Panc1 (cell line): ENCODE data around the gene AGTPBP1. TPM values are rescaled to one million over a fixed set of nuclear protein-coding genes. Genes with fewer than 3 reads are reported as not detected.

ENCODE experiments used
- ATAC-seq: fragments of 200-7000 bp; cut with Tn5 transposase; 2 replicates; pipeline ENCODE4 v1.9.1; 2020; ENCODE audit warnings: mild to moderate bottlenecking, moderate library complexity
- BruUV-seq: library from RNA; stranded (reverse); fragments of 400-500 nt; replicated peaks from 2 replicates; lab custom pipeline; 2021; lab: Mats Ljungman, UMichigan
- CTCF ChIA-PET: fragments of 300-600 bp; sonication (Branson Sonifier 250); formaldehyde crosslinking; loops from one replicate; lab custom pipeline; 2022; ENCODE audit warnings: antibody characterized with exemption; lab: Charles Lee
- POLR2A ChIA-PET: fragments of 300-600 bp; sonication (Branson Sonifier 250); formaldehyde crosslinking; loops from one replicate; lab custom pipeline; 2022; ENCODE audit warnings: antibody characterized with exemption; lab: Charles Lee
- DNase-seq: peaks from one replicate; pipeline ENCODE4 v3.0.0-alpha.2; 2010; ENCODE audit warnings: low read depth, low spot score
- H3K27ac ChIP-seq: 2 replicates; pipeline ENCODE4 v1.5.1; 2011; ENCODE audit warnings: mild to moderate bottlenecking, low read length, inconsistent platforms
- H3K27me3 ChIP-seq: fragments of 200-500 bp; sonication (Bioruptor generic); 2 replicates; pipeline ENCODE4 v1.6.0; 2014; ENCODE audit warnings: low read length, inconsistent platforms; ENCODE audit not compliant: control insufficient read depth, insufficient read depth
- H3K36me3 ChIP-seq: fragments of 200-500 bp; sonication (Bioruptor generic); 2 replicates; pipeline ENCODE4 v1.5.1; 2014; ENCODE audit warnings: inconsistent platforms, mild to moderate bottlenecking, low read length, moderate library complexity; ENCODE audit not compliant: control insufficient read depth, insufficient read depth
- H3K4me1 ChIP-seq: 2 replicates; pipeline ENCODE4 v1.5.1; 2011; ENCODE audit warnings: inconsistent platforms, mild to moderate bottlenecking, low read length, moderate library complexity; ENCODE audit not compliant: control insufficient read depth, insufficient read depth
- H3K4me3 ChIP-seq, 2 experiments: 2 replicates each; pipeline ENCODE4 v1.5.1; 2011 to 2012; ENCODE audit warnings: low read depth in 2 of 2, low read length in 2 of 2, mild to moderate bottlenecking in 2 of 2, inconsistent platforms in 1 of 2, moderate library complexity in 1 of 2
- H3K9me3 ChIP-seq: fragments of 200-500 bp; sonication (Bioruptor generic); 2 replicates; pipeline ENCODE4 v1.5.1; 2014; ENCODE audit warnings: low read depth, mild to moderate bottlenecking, inconsistent platforms, low read length, moderate library complexity; ENCODE audit not compliant: control insufficient read depth, insufficient read depth
- POLR2AphosphoS5 ChIP-seq: IDR thresholded peaks from 2 replicates; pipeline ENCODE4 v1.6.1; 2012; ENCODE audit warnings: mild to moderate bottlenecking, low read depth, low read length, moderate library complexity
- REST ChIP-seq, 2 experiments: IDR thresholded peaks; 2 replicates each; pipeline ENCODE4 v1.6.1; 2011 to 2012; ENCODE audit warnings: low read depth in 2 of 2, control low read depth in 1 of 2, low read length in 1 of 2, mild to moderate bottlenecking in 1 of 2, moderate library complexity in 1 of 2; ENCODE audit not compliant: insufficient read depth in 1 of 2
- SIN3A ChIP-seq: IDR thresholded peaks from 2 replicates; pipeline ENCODE4 v1.6.1; 2012; ENCODE audit warnings: low read depth, mild to moderate bottlenecking, low read length, moderate library complexity, borderline replicate concordance; ENCODE audit not compliant: insufficient read depth
- TCF7L2 ChIP-seq: IDR thresholded peaks from 2 replicates; pipeline ENCODE4 v1.6.1; 2011; ENCODE audit warnings: mild to moderate bottlenecking, low read depth, low read length, inconsistent platforms
- in situ Hi-C: cut with HindIII; loops from 2 replicates; pipeline ENCODE4 v1.10.0; 2016; ENCODE audit warnings: low sequenced_read_pairs, low pct_unique_long_range_greater_than_20kb
- intact Hi-C: fragments of 100-400 bp; cut with micrococcal nuclease; formaldehyde crosslinking; loops from one replicate; pipeline ENCODE4 v1.10.0; 2022; ENCODE audit not compliant: unreplicated experiment
- total RNA-seq: library from RNA; stranded (reverse); gene quantifications from one replicate; pipeline ENCODE4 v1.2.1, GENCODE V29; 2021; ENCODE audit not compliant: unreplicated experiment
- TF ChIP-seq, protein P1 (sequence below): fragments of 450-650 bp; IDR thresholded peaks from 2 replicates; pipeline ENCODE4 v1.5.1; 2017; ENCODE audit warnings: mild to moderate bottlenecking

Gene AGTPBP1
- total RNA-seq, 1 experiment from 2014 or later: 11.6 TPM

GRCh38 chr9:85704744-85705143, 37.0 kb downstream of the AGTPBP1 start:
- Histone ChIP-seq H3K27me3 (no peaks in the 10 kb centered on the region), H3K4me3 (no peak overlapping the region), H3K9me3 (no peaks in the 10 kb centered on the region), H3K27ac (no peak overlapping the region), H3K4me1 (no peaks in the 10 kb centered on the region), H3K36me3 (no peaks in the 10 kb centered on the region)
- ChIA-PET CTCF (interaction anchor here (0.6 kb wide), 1 partner anchor 17 kb away, joined by 4 read pairs; no protein-coding TSS in a partner anchor), POLR2A (no interaction called here)
- in situ Hi-C loops: no loop called here
- TF ChIP-seq TCF7L2 (no peak), SIN3A (no peak), POLR2AphosphoS5 (no peak), REST (IDR thresholded peaks at IDR 0.05; ENCODE audit: insufficient read depth in 1 of 2, low read depth in 2 of 2, low read length in 1 of 2) (no peak)
- TF ChIP-seq, protein P1, sequence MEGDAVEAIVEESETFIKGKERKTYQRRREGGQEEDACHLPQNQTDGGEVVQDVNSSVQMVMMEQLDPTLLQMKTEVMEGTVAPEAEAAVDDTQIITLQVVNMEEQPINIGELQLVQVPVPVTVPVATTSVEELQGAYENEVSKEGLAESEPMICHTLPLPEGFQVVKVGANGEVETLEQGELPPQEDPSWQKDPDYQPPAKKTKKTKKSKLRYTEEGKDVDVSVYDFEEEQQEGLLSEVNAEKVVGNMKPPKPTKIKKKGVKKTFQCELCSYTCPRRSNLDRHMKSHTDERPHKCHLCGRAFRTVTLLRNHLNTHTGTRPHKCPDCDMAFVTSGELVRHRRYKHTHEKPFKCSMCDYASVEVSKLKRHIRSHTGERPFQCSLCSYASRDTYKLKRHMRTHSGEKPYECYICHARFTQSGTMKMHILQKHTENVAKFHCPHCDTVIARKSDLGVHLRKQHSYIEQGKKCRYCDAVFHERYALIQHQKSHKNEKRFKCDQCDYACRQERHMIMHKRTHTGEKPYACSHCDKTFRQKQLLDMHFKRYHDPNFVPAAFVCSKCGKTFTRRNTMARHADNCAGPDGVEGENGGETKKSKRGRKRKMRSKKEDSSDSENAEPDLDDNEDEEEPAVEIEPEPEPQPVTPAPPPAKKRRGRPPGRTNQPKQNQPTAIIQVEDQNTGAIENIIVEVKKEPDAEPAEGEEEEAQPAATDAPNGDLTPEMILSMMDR: no peak
- DNase-seq (no peak), ATAC-seq (no peak)
- intact Hi-C loops: no loop called here
- no TSS peak for BruUV-seq

GRCh38 chr9:85703398-85703797, 38.4 kb downstream of the AGTPBP1 start:
- no peak for ATAC-seq
- in situ Hi-C loops: no loop called here
- no peaks in the 10 kb centered on the region for H3K4me1 ChIP-seq

More at GRCh38 chr9:85703398-85703797, 38.4 kb downstream of the AGTPBP1 start:
- H3K27me3 ChIP-seq: no peaks in the 10 kb centered on the region
- H3K36me3 ChIP-seq: no peaks in the 10 kb centered on the region
- TF ChIP-seq REST (IDR thresholded peaks at IDR 0.05; ENCODE audit: insufficient read depth in 1 of 2, low read depth in 2 of 2, low read length in 1 of 2): no peak
- no peak for TF ChIP-seq POLR2AphosphoS5
- TF ChIP-seq TCF7L2: no peak
- TF ChIP-seq, protein P1: no peak
- no peak overlapping the region for H3K27ac ChIP-seq
- BruUV-seq: no TSS peak
- no peak overlapping the region for H3K4me3 ChIP-seq
- intact Hi-C loops: no loop called here
- DNase-seq: no peak
- no peaks in the 10 kb centered on the region for H3K9me3 ChIP-seq
- POLR2A ChIA-PET: no interaction called here
- CTCF ChIA-PET: no interaction called here
